Body of pancreas (tissue), 4 donors: Measurements from ENCODE around the gene ABCB9.
A peak's percentile ranks its signal among the peaks of the same experiment; 100 is the strongest.

Experiments used
- POLR2A ChIP-seq, 3 donors: fragments of 450-650 bp; IDR thresholded peaks; one replicate each; pipeline ENCODE4 v1.6.1; 2016; ENCODE audit warnings: antibody characterized with exemption in 3 of 3, mild to moderate bottlenecking in 2 of 3
- TF ChIP-seq, protein P1 (sequence below), 7 experiments: fragments of 450-650 bp in 4 of 7; fragments of 200-600 bp in 3 of 7; sonication (generic) in 3 of 7; IDR thresholded peaks; one replicate each; pipeline ENCODE4 v1.5.1; 2016 to 2019; ENCODE audit warnings: antibody characterized with exemption in 7 of 7

DNA sequence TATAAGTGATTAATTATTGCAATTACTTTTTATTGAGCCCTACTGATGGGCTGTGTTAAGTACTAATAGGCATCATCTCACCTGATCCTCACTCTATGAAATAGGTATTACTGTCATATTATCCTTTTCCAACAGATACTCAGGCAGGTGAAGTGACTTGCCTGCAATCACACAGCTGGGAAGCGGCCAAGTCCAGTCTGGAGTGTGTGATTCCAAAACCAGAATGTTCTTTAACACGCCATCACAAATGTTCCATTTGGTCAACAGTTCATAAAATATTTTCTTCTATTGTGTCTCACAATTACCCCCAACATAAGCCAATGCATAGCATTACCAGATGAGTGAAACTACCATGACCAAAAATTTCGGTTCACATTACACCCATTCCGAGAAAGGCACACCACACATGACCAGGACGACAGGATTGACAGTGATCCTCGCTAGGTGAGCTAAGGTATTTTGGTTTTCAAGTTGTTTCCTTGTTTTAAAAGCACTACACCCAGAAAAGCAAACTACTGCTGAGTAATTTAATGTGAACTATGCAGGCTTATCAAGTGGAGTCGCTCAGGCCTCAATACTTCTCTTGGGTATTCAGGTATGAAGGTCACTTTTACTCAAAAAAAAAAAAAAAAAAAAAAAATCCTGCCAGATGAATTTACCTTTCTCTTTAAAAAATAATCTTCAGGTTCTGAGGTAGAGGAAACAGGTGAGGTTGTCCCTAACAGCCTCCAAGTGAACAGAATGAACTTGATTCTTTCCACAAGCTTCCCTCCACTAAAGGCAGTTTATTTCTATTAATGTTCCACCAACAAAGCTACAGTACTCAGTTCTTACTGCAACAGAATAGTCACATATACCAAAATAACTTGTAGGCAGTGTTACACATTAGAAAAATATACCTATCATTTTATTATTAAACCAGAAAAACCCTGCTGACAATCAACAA is 72.8 kb downstream of the ABCB9 start:
- TF ChIP-seq, protein P1, sequence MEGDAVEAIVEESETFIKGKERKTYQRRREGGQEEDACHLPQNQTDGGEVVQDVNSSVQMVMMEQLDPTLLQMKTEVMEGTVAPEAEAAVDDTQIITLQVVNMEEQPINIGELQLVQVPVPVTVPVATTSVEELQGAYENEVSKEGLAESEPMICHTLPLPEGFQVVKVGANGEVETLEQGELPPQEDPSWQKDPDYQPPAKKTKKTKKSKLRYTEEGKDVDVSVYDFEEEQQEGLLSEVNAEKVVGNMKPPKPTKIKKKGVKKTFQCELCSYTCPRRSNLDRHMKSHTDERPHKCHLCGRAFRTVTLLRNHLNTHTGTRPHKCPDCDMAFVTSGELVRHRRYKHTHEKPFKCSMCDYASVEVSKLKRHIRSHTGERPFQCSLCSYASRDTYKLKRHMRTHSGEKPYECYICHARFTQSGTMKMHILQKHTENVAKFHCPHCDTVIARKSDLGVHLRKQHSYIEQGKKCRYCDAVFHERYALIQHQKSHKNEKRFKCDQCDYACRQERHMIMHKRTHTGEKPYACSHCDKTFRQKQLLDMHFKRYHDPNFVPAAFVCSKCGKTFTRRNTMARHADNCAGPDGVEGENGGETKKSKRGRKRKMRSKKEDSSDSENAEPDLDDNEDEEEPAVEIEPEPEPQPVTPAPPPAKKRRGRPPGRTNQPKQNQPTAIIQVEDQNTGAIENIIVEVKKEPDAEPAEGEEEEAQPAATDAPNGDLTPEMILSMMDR (IDR thresholded peaks at IDR 0.05) = no peak
- TF ChIP-seq POLR2A (IDR thresholded peaks at IDR 0.05) = peak in 2 of 3 donors; percentile 41 to 51
